Neural progenitor cell (in vitro differentiated cells): ENCODE results near the gene SLC27A4. TPM values are rescaled to one million over a fixed set of nuclear protein-coding genes. Genes with fewer than 3 reads are reported as not detected.

ENCODE experiments used
- DNase-seq: peaks from one replicate; pipeline ENCODE4 v3.0.0-alpha.2; 2016; ENCODE audit warnings: low spot score
- H2AFZ ChIP-seq: fragments of 200-600 bp; sonication (generic); replicated peaks from 2 replicates; pipeline ENCODE4 v1.6.1; 2016; ENCODE audit warnings: antibody characterized with exemption
- H3F3A ChIP-seq: fragments of 200-600 bp; sonication (generic); 2 replicates; pipeline ENCODE4 v1.6.1; 2016; ENCODE audit warnings: antibody characterized with exemption, low read depth
- H3K27ac ChIP-seq: fragments of 200-600 bp; sonication (generic); 2 replicates; pipeline ENCODE4 v1.5.1; 2016; ENCODE audit warnings: mild to moderate bottlenecking
- H3K27me3 ChIP-seq: fragments of 200-600 bp; sonication (generic); 2 replicates; pipeline ENCODE4 v1.6.1; 2016; ENCODE audit warnings: mild to moderate bottlenecking, moderate library complexity
- H3K36me3 ChIP-seq: fragments of 200-600 bp; sonication (generic); 2 replicates; pipeline ENCODE4 v1.5.1; 2016
- H3K4me1 ChIP-seq: fragments of 200-600 bp; sonication (generic); 2 replicates; pipeline ENCODE4 v1.6.1; 2016; ENCODE audit warnings: mixed run types
- H3K4me2 ChIP-seq: fragments of 200-600 bp; sonication (generic); 2 replicates; pipeline ENCODE4 v1.6.1; 2016
- H3K4me3 ChIP-seq: fragments of 200-600 bp; sonication (generic); 2 replicates; pipeline ENCODE4 v1.5.1; 2016
- H3K79me2 ChIP-seq: fragments of 200-600 bp; sonication (generic); 2 replicates; pipeline ENCODE4 v1.6.1; 2016; ENCODE audit warnings: low read depth
- H3K9ac ChIP-seq: fragments of 200-600 bp; sonication (generic); 2 replicates; pipeline ENCODE4 v1.6.1; 2016
- H3K9me3 ChIP-seq: fragments of 200-600 bp; sonication (generic); 2 replicates; pipeline ENCODE4 v1.5.1; 2016; ENCODE audit warnings: low read depth
- H4K20me1 ChIP-seq: fragments of 200-600 bp; sonication (generic); 2 replicates; pipeline ENCODE4 v1.6.1; 2016; ENCODE audit warnings: low read depth
- H3K27ac Mint-ChIP-seq: 3 replicates; pipeline ENCODE4 v1.8.0; 2021; ENCODE audit warnings: mixed read lengths
- H3K27me3 Mint-ChIP-seq: 2 replicates; pipeline ENCODE4 v1.8.0; 2022; ENCODE audit warnings: low read depth, mild to moderate bottlenecking, inconsistent platforms, moderate library complexity, mixed read lengths; ENCODE audit not compliant: insufficient read depth
- H3K36me3 Mint-ChIP-seq: 3 replicates; pipeline ENCODE4 v1.8.0; 2021; ENCODE audit warnings: mixed read lengths
- H3K4me1 Mint-ChIP-seq: 3 replicates; pipeline ENCODE4 v1.8.0; 2021; ENCODE audit warnings: mixed read lengths
- H3K4me3 Mint-ChIP-seq: 3 replicates; pipeline ENCODE4 v1.8.0; 2021; ENCODE audit warnings: mild to moderate bottlenecking, moderate library complexity, mixed read lengths
- H3K9me3 Mint-ChIP-seq: 3 replicates; pipeline ENCODE4 v1.8.0; 2020; ENCODE audit warnings: mixed read lengths
- EZH2 ChIP-seq: fragments of 200-600 bp; sonication (generic); IDR thresholded peaks from 2 replicates; pipeline ENCODE4 v1.6.1; 2017; ENCODE audit warnings: antibody characterized with exemption, mild to moderate bottlenecking, moderate library complexity
- EZH2phosphoT487 ChIP-seq: fragments of 200-600 bp; sonication (generic); IDR thresholded peaks from 2 replicates; pipeline ENCODE4 v1.6.1; 2017; ENCODE audit warnings: antibody characterized with exemption
- total RNA-seq: library from RNA; depleted of rRNA; stranded (reverse); fragments of >200 nt; gene quantifications from 2 replicates; pipeline ENCODE4 v1.2.3, GENCODE V29; 2015; ENCODE audit warnings: low replicate concordance
- TF ChIP-seq, protein P1 (sequence below): fragments of 200-600 bp; sonication (generic); IDR thresholded peaks from 2 replicates; pipeline ENCODE4 v1.5.1; 2017; ENCODE audit warnings: antibody characterized with exemption, mild to moderate bottlenecking

SLC27A4 gene
- total RNA-seq, 1 donor from 2014 or later, result 4.4 TPM

DNA sequence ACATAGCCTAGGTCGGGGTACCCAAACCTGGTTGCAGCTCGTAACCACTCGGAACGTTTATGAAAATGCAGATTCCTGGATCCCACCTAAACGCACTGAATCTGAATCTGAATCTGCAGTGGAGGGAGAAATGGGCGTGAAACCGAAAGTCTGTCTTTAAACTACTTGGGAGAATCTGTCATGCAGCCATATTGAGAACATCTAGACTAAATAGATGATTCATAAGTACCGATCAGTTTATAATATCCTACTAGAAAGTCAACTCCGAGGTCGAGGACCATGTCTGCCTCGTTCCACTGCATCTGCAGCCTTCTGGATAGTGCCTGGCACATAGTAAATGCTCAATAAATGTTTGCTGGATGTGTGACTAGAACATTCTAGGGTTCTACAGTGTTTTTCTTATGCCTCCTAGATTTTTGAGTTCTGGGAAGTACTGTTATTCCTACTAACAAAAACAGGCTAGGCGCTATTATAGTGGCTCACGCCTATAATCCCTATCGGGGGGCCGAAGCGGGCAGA is 17.1 kb upstream of the SLC27A4 start:
- H3K79me2 ChIP-seq, result peaks cover 38% of the 10 kb centered on the region

GRCh38 chr9:128323791-128324190 is 16.5 kb upstream of the SLC27A4 start:
- Mint-ChIP-seq H3K27me3 (peaks cover 2% of the 10 kb centered on the region), H3K9me3 (no peaks in the 10 kb centered on the region), H3K4me1 (peaks cover 13% of the 10 kb centered on the region), H3K4me3 (peak overlapping the region; percentile 99), H3K36me3 (peaks cover 6% of the 10 kb centered on the region), H3K27ac (peak overlapping the region; percentile 42)
- Histone ChIP-seq H3K9ac (no peak overlapping the region), H3K4me3 (peak overlapping the region; percentile 94), H3K4me1 (peaks cover 11% of the 10 kb centered on the region), H3K4me2 (peak overlapping the region; percentile 97), H3K36me3 (no peaks in the 10 kb centered on the region), H3K27ac (no peak overlapping the region), H3K9me3 (no peaks in the 10 kb centered on the region), H3K79me2 (peaks cover 38% of the 10 kb centered on the region), H2AFZ (no peak overlapping the region), H4K20me1 (peaks cover 4% of the 10 kb centered on the region), H3K27me3 (no peaks in the 10 kb centered on the region), H3F3A (no peaks in the 10 kb centered on the region)
- DNase-seq, result no peak
- TF ChIP-seq EZH2phosphoT487 (no peak), EZH2 (no peak)
- TF ChIP-seq, protein P1, sequence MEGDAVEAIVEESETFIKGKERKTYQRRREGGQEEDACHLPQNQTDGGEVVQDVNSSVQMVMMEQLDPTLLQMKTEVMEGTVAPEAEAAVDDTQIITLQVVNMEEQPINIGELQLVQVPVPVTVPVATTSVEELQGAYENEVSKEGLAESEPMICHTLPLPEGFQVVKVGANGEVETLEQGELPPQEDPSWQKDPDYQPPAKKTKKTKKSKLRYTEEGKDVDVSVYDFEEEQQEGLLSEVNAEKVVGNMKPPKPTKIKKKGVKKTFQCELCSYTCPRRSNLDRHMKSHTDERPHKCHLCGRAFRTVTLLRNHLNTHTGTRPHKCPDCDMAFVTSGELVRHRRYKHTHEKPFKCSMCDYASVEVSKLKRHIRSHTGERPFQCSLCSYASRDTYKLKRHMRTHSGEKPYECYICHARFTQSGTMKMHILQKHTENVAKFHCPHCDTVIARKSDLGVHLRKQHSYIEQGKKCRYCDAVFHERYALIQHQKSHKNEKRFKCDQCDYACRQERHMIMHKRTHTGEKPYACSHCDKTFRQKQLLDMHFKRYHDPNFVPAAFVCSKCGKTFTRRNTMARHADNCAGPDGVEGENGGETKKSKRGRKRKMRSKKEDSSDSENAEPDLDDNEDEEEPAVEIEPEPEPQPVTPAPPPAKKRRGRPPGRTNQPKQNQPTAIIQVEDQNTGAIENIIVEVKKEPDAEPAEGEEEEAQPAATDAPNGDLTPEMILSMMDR, result no peak

More for the DNA sequence above, 17.1 kb upstream of the SLC27A4 start:
- Histone ChIP-seq H3K27me3 (no peaks in the 10 kb centered on the region), H2AFZ (peak overlapping the region; percentile 99), H3K36me3 (no peaks in the 10 kb centered on the region), H3K9me3 (no peaks in the 10 kb centered on the region), H3K4me2 (peak overlapping the region; percentile 97), H3K27ac (no peak overlapping the region), H4K20me1 (no peaks in the 10 kb centered on the region), H3K4me1 (peaks cover 11% of the 10 kb centered on the region), H3K4me3 (peak overlapping the region; percentile 94), H3K9ac (peak overlapping the region; percentile 68), H3F3A (no peaks in the 10 kb centered on the region)
- no peak for TF ChIP-seq EZH2phosphoT487
- TF ChIP-seq, protein P1, result peak; percentile 3
- H3K36me3 Mint-ChIP-seq, result peaks cover 6% of the 10 kb centered on the region
- H3K27ac Mint-ChIP-seq, result peak overlapping the region; percentile 72
- H3K9me3 Mint-ChIP-seq, result no peaks in the 10 kb centered on the region
- no peak for DNase-seq
- peaks cover 2% of the 10 kb centered on the region for H3K27me3 Mint-ChIP-seq
- peaks cover 13% of the 10 kb centered on the region for H3K4me1 Mint-ChIP-seq
- H3K4me3 Mint-ChIP-seq, result peak overlapping the region; percentile 99

GRCh38 chr9:128324401-128324800 is 15.9 kb upstream of the SLC27A4 start:
- Histone ChIP-seq H3K36me3 (no peaks in the 10 kb centered on the region), H3K27me3 (no peaks in the 10 kb centered on the region), H3K4me1 (peaks cover 11% of the 10 kb centered on the region), H4K20me1 (peaks cover 5% of the 10 kb centered on the region), H3F3A (no peaks in the 10 kb centered on the region), H3K79me2 (peaks cover 38% of the 10 kb centered on the region), H3K27ac (no peak overlapping the region), H3K9ac (no peak overlapping the region), H3K4me3 (no peak overlapping the region), H3K4me2 (peak overlapping the region; percentile 97), H2AFZ (no peak overlapping the region), H3K9me3 (no peaks in the 10 kb centered on the region)
- peaks cover 13% of the 10 kb centered on the region for H3K4me1 Mint-ChIP-seq
- no peaks in the 10 kb centered on the region for H3K9me3 Mint-ChIP-seq
- no peak for DNase-seq
- TF ChIP-seq EZH2, result no peak
- no peak for TF ChIP-seq EZH2phosphoT487
- TF ChIP-seq, protein P1, result no peak
- peak overlapping the region; percentile 99 for H3K4me3 Mint-ChIP-seq
- H3K27ac Mint-ChIP-seq, result no peak overlapping the region
- H3K27me3 Mint-ChIP-seq, result peaks cover 2% of the 10 kb centered on the region
- peaks cover 6% of the 10 kb centered on the region for H3K36me3 Mint-ChIP-seq
